DND-41 (cell line): ENCODE results near the gene PDZD8.

ENCODE experiments used
- ATAC-seq: fragments of 200-7000 bp; cut with Tn5 transposase; 3 replicates; pipeline ENCODE4 v1.9.1; 2021; ENCODE audit warnings: low read depth; ENCODE audit not compliant: insufficient read depth
- DNase-seq: peaks from one replicate; pipeline ENCODE4 v3.0.0-alpha.2; 2020
- H2AFZ ChIP-seq: 2 replicates; pipeline ENCODE4 v1.6.0; 2012; ENCODE audit warnings: low read depth, low read length
- H3K27ac ChIP-seq: 2 replicates; pipeline ENCODE4 v1.5.1; 2012; ENCODE audit warnings: low read length, inconsistent platforms
- H3K27me3 ChIP-seq: fragments of 200-600 bp; sonication (generic); 2 replicates; pipeline ENCODE4 v1.6.0; 2012; ENCODE audit warnings: low read length, mild to moderate bottlenecking, inconsistent platforms; ENCODE audit not compliant: insufficient read depth, poor library complexity
- H3K36me3 ChIP-seq: 2 replicates; pipeline ENCODE4 v1.5.1; 2012; ENCODE audit warnings: low read length, inconsistent platforms; ENCODE audit not compliant: insufficient read depth
- H3K4me1 ChIP-seq: 2 replicates; pipeline ENCODE4 v1.5.1; 2012; ENCODE audit warnings: mild to moderate bottlenecking, low read length; ENCODE audit not compliant: insufficient read depth
- H3K4me2 ChIP-seq: 2 replicates; pipeline ENCODE4 v1.6.0; 2012; ENCODE audit warnings: mild to moderate bottlenecking, moderate library complexity, low read length, inconsistent platforms; ENCODE audit not compliant: insufficient read depth
- H3K4me3 ChIP-seq, 2 experiments: fragments of 200-600 bp in 1 of 2; shearing (Covaris generic) in 1 of 2; 2 replicates each; pipeline ENCODE4 v1.5.1; 2012 to 2016; ENCODE audit warnings: inconsistent platforms in 2 of 2, low read length in 2 of 2, mild to moderate bottlenecking in 2 of 2, low read depth in 1 of 2, moderate library complexity in 1 of 2
- H3K79me2 ChIP-seq: 2 replicates; pipeline ENCODE4 v1.6.0; 2012; ENCODE audit warnings: low read length, inconsistent platforms; ENCODE audit not compliant: insufficient read depth
- H3K9ac ChIP-seq: 2 replicates; pipeline ENCODE4 v1.6.0; 2012; ENCODE audit warnings: low read depth, mild to moderate bottlenecking, inconsistent platforms, low read length, moderate library complexity
- H3K9me3 ChIP-seq: 2 replicates; pipeline ENCODE4 v1.5.1; 2012; ENCODE audit warnings: low read length, moderate library complexity, mild to moderate bottlenecking, inconsistent platforms; ENCODE audit not compliant: insufficient read depth, severe bottlenecking
- H4K20me1 ChIP-seq: 2 replicates; pipeline ENCODE4 v1.6.0; 2012; ENCODE audit warnings: low read length; ENCODE audit not compliant: insufficient read depth
- CTCF ChIP-seq: IDR thresholded peaks from 2 replicates; pipeline ENCODE4 v1.5.1; 2012; ENCODE audit warnings: borderline replicate concordance, low read length, moderate library complexity, mild to moderate bottlenecking; ENCODE audit not compliant: poor library complexity, severe bottlenecking; ENCODE audit errors: extremely low read depth
- EZH2 ChIP-seq: IDR thresholded peaks from 3 replicates; pipeline ENCODE4 v1.6.1; 2012; ENCODE audit warnings: borderline replicate concordance, low read depth, mild to moderate bottlenecking, moderate library complexity, low read length, inconsistent platforms; ENCODE audit not compliant: severe bottlenecking

Gene PDZD8

GRCh38 chr10:117411479-117412399 lies 36.5 kb upstream of the PDZD8 start:
- H3K79me2 ChIP-seq, result no peaks in the 10 kb centered on the region
- DNase-seq (no peak), ATAC-seq (no peak)
- H3K36me3 ChIP-seq, result no peaks in the 10 kb centered on the region
- H4K20me1 ChIP-seq, result no peaks in the 10 kb centered on the region
- no peaks in the 10 kb centered on the region for H3K4me1 ChIP-seq
- H3K4me2 ChIP-seq, result no peak overlapping the region
- TF ChIP-seq EZH2 (no peak), CTCF (no peak)
- H3K9me3 ChIP-seq, result no peaks in the 10 kb centered on the region
- no peak overlapping the region for H3K4me3 ChIP-seq
- H2AFZ ChIP-seq, result no peak overlapping the region
- H3K9ac ChIP-seq, result no peak overlapping the region
- no peak overlapping the region for H3K27ac ChIP-seq
- H3K27me3 ChIP-seq, result peaks cover 7% of the 10 kb centered on the region

- Histone ChIP-seq H2AFZ (no peak overlapping the region), H3K9me3 (no peaks in the 10 kb centered on the region), H3K36me3 (no peaks in the 10 kb centered on the region), H3K4me1 (no peaks in the 10 kb centered on the region), H3K27me3 (peaks cover 7% of the 10 kb centered on the region), H3K27ac (no peak overlapping the region), H4K20me1 (no peaks in the 10 kb centered on the region), H3K4me2 (no peak overlapping the region), H3K9ac (no peak overlapping the region), H3K79me2 (no peaks in the 10 kb centered on the region), H3K4me3 (no peak overlapping the region)
- TF ChIP-seq CTCF (no peak), EZH2 (no peak)
- no peak for DNase-seq
- ATAC-seq, result no peak
Measured at GRCh38 chr10:117410557-117410956, 35.3 kb upstream of the PDZD8 start.

GRCh38 chr10:117409549-117410305 lies 34.5 kb upstream of the PDZD8 start:
- TF ChIP-seq CTCF, result no peak
- TF ChIP-seq EZH2, result no peak
- Histone ChIP-seq H3K4me2 (no peak overlapping the region), H3K4me3 (no peak overlapping the region), H3K79me2 (no peaks in the 10 kb centered on the region), H2AFZ (no peak overlapping the region), H3K9me3 (no peaks in the 10 kb centered on the region), H4K20me1 (no peaks in the 10 kb centered on the region), H3K4me1 (no peaks in the 10 kb centered on the region), H3K27me3 (peaks cover 7% of the 10 kb centered on the region), H3K9ac (no peak overlapping the region), H3K27ac (no peak overlapping the region), H3K36me3 (no peaks in the 10 kb centered on the region)
- no peak for ATAC-seq
- DNase-seq, result no peak
